HCT116 (cell line): ENCODE measurements around the gene MUC5B. TPM values are rescaled to one million over a fixed set of nuclear protein-coding genes. Genes with fewer than 3 reads are reported as not detected.
"Not testable (repeated sequence)": the region's sequence is repeated elsewhere in the genome, so short reads cannot be mapped to it uniquely, and the experiment has no call there.

Experiments used
- ATAC-seq: fragments of 200-7000 bp; cut with Tn5 transposase; 2 replicates; pipeline ENCODE4 v1.9.1; 2020; ENCODE audit warnings: mild to moderate bottlenecking, moderate library complexity
- BruUV-seq: library from RNA; stranded (reverse); fragments of 400-500 nt; replicated peaks from 2 replicates; lab custom pipeline; 2021; lab: Mats Ljungman, UMichigan
- CTCF ChIA-PET: fragments of 300-600 bp; sonication (Branson Sonifier 250); formaldehyde crosslinking; loops from one replicate; lab custom pipeline; 2021; ENCODE audit warnings: antibody characterized with exemption; lab: Charles Lee
- POLR2A ChIA-PET: fragments of 300-600, 350-600 bp; sonication (Branson Sonifier 250); formaldehyde crosslinking; loops from one replicate; lab custom pipeline; 2021; ENCODE audit warnings: antibody characterized with exemption; lab: Charles Lee
- RAD21 ChIA-PET, 2 experiments: fragments of 300-600 bp; sonication (Branson Sonifier 250); formaldehyde crosslinking; loops; one replicate each; lab custom pipeline; 2023; ENCODE audit warnings: low total read pairs in 2 of 2; ENCODE audit not compliant: uncharacterized antibody in 2 of 2, unreplicated experiment in 2 of 2, low non-redundant PET in 1 of 2; lab: Charles Lee
- DNase-seq: peaks from one replicate; pipeline ENCODE4 v3.0.0-alpha.2; 2010; ENCODE audit warnings: low read depth, low spot score
- H2AFZ ChIP-seq: fragments of 200-600 bp; shearing (Covaris generic), sonication (generic); 2 replicates; pipeline ENCODE4 v1.6.1; 2017; ENCODE audit warnings: low read depth, mixed run types, mixed read lengths, antibody characterized with exemption, low read length; ENCODE audit not compliant: poor library complexity, severe bottlenecking
- H3K27ac ChIP-seq: 2 replicates; pipeline ENCODE4 v1.5.1; 2012; ENCODE audit warnings: low read depth, low read length
- H3K27me3 ChIP-seq: fragments of 200-600 bp; sonication (generic); 2 replicates; pipeline ENCODE4 v1.6.1; 2016; ENCODE audit warnings: mixed run types, low read length, mixed read lengths; ENCODE audit not compliant: insufficient read depth
- H3K36me3 ChIP-seq, 2 experiments: fragments of 200-500 bp in 1 of 2; fragments of 200-600 bp in 1 of 2; sonication (Bioruptor generic) in 1 of 2; sonication (generic) in 1 of 2; 2 replicates each; pipeline versions ENCODE4 v1.5.1 to v1.6.1; 2014 to 2016; ENCODE audit warnings: low read length in 2 of 2, inconsistent platforms in 1 of 2, mixed read lengths in 1 of 2, mixed run types in 1 of 2; ENCODE audit not compliant: insufficient read depth in 2 of 2, control insufficient read depth in 1 of 2
- H3K4me1 ChIP-seq, 2 experiments: fragments of 200-600 bp in 1 of 2; sonication (generic) in 1 of 2; 2 replicates each; pipeline versions ENCODE4 v1.5.1 to v1.6.1; 2012 to 2017; ENCODE audit warnings: low read length in 2 of 2, inconsistent platforms in 1 of 2, mild to moderate bottlenecking in 1 of 2, mixed read lengths in 1 of 2, mixed run types in 1 of 2, moderate library complexity in 1 of 2; ENCODE audit not compliant: insufficient read depth in 2 of 2, control insufficient read depth in 1 of 2
- H3K4me2 ChIP-seq: fragments of 200-600 bp; sonication (generic); 2 replicates; pipeline ENCODE4 v1.6.1; 2017; ENCODE audit warnings: mixed run types, low read length, mixed read lengths
- H3K4me3 ChIP-seq, 2 experiments: fragments of 200-600 bp in 1 of 2; sonication (generic) in 1 of 2; replicated peaks in 1 of 2; 2 replicates each; pipeline ENCODE4 v1.5.1; 2011 to 2016; ENCODE audit warnings: low read length in 2 of 2, control low read depth in 1 of 2, low read depth in 1 of 2, mild to moderate bottlenecking in 1 of 2, mixed read lengths in 1 of 2, mixed run types in 1 of 2
- H3K79me2 ChIP-seq: fragments of 200-600 bp; sonication (generic); 2 replicates; pipeline ENCODE4 v1.6.1; 2017; ENCODE audit warnings: mild to moderate bottlenecking, mixed run types, low read length, moderate library complexity, mixed read lengths; ENCODE audit not compliant: insufficient read depth
- H3K9ac ChIP-seq: fragments of 200-600 bp; sonication (generic); 2 replicates; pipeline ENCODE4 v1.6.1; 2016; ENCODE audit warnings: low read length, mixed read lengths
- H3K9me2 ChIP-seq: fragments of 200-600 bp; sonication (generic), shearing (Covaris generic); 2 replicates; pipeline ENCODE4 v1.6.1; 2017; ENCODE audit warnings: mixed run types, mild to moderate bottlenecking, moderate library complexity; ENCODE audit not compliant: insufficient read depth
- H3K9me3 ChIP-seq, 2 experiments: fragments of 200-500 bp in 1 of 2; fragments of 200-600 bp in 1 of 2; sonication (Bioruptor generic) in 1 of 2; sonication (generic) in 1 of 2; 2 replicates each; pipeline ENCODE4 v1.6.1; 2014 to 2017; ENCODE audit warnings: low read length in 2 of 2, mixed read lengths in 2 of 2, inconsistent platforms in 1 of 2, low read depth in 1 of 2, mild to moderate bottlenecking in 1 of 2, mixed run types in 1 of 2, moderate library complexity in 1 of 2; ENCODE audit not compliant: control insufficient read depth in 1 of 2, insufficient read depth in 1 of 2
- H4K20me1 ChIP-seq: fragments of 200-600 bp; sonication (generic), shearing (Covaris generic); 2 replicates; pipeline ENCODE4 v1.6.1; 2017; ENCODE audit warnings: mixed run types, mild to moderate bottlenecking, moderate library complexity; ENCODE audit not compliant: insufficient read depth
- SRF ChIP-seq: IDR thresholded peaks from 2 replicates; pipeline ENCODE4 v1.6.1; 2012; ENCODE audit warnings: low read depth
- intact Hi-C: fragments of 100-400 bp; cut with micrococcal nuclease; formaldehyde crosslinking; loops from 2 replicates; pipeline ENCODE4 v1.10.0; 2022
- total RNA-seq: library from RNA; stranded (reverse); gene quantifications from one replicate; pipeline ENCODE4 v1.2.1, GENCODE V29; 2021; ENCODE audit not compliant: unreplicated experiment
- TF ChIP-seq, protein P1 (sequence below): IDR thresholded peaks from 2 replicates; pipeline ENCODE4 v1.6.1; 2011; ENCODE audit warnings: mild to moderate bottlenecking, low read length, moderate library complexity; ENCODE audit not compliant: insufficient replicate concordance; ENCODE audit errors: extremely low read depth

MUC5B gene
- total RNA-seq, 1 experiment from 2014 or later: 1.5 TPM

GRCh38 chr11:1265480-1265879 lies 42.6 kb downstream of the MUC5B start:
- H4K20me1 ChIP-seq, intact Hi-C loops, H3K79me2 ChIP-seq, H3K9ac ChIP-seq, DNase-seq, POLR2A ChIA-PET, H3K9me2 ChIP-seq, BruUV-seq, ATAC-seq, CTCF ChIA-PET, H3K4me2 ChIP-seq, H3K36me3 ChIP-seq, H3K27ac ChIP-seq, H3K4me3 ChIP-seq, H2AFZ ChIP-seq, H3K9me3 ChIP-seq, RAD21 ChIA-PET, H3K27me3 ChIP-seq: not testable (repeated sequence)
- H3K4me1 ChIP-seq: peaks cover 10 to 21% of the 10 kb centered on the region in 2 experiments; a peak in 3 of 4 replicates

GRCh38 chr11:1266976-1267375 lies 44.1 kb downstream of the MUC5B start:
- BruUV-seq, H3K36me3 ChIP-seq, ATAC-seq, RAD21 ChIA-PET, H3K79me2 ChIP-seq, H3K27ac ChIP-seq, H3K4me2 ChIP-seq, H2AFZ ChIP-seq, H4K20me1 ChIP-seq, H3K4me3 ChIP-seq, H3K9me3 ChIP-seq, POLR2A ChIA-PET, intact Hi-C loops, H3K27me3 ChIP-seq, DNase-seq, H3K9me2 ChIP-seq, H3K9ac ChIP-seq, CTCF ChIA-PET: not testable (repeated sequence)
- peaks cover 9 to 14% of the 10 kb centered on the region in 2 experiments; a peak in 3 of 4 replicates for H3K4me1 ChIP-seq

DNA sequence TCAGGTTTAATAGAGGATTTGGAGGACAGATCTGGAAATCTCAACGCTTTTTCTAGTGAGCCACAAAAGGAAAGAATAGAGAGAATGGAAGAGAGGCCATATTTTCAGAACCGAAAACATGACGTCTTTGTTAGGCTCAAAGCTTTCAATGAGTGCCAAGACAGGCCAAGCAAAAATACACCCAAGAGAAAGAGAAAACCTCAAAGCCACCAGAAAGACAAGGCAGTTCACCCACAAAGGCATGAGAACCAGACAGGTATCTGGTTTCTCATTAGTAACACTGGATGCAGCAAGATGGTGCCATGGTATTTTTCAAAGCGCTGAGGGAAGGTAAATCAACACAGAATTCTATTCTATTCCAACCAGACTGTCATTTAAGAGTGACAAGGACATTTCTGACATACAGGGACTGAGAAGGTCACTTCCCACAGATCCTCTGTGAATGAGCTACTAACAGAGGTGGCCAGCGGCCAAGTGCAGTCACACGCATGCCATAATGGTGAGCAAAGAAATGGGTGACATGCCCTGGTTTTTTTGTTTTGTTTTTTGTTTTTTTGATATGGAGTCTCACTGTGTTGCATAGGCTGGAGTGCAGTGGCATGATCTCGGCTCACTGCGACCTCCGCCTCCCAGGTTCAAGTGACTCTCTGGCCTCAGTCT lies 44.7 kb downstream of the MUC5B start:
- H2AFZ ChIP-seq: no peak overlapping the region
- ATAC-seq: no peak
- no peak overlapping the region for H3K9ac ChIP-seq
- H3K79me2 ChIP-seq: no peaks in the 10 kb centered on the region
- intact Hi-C loops: no loop called here
- TF ChIP-seq, protein P1, sequence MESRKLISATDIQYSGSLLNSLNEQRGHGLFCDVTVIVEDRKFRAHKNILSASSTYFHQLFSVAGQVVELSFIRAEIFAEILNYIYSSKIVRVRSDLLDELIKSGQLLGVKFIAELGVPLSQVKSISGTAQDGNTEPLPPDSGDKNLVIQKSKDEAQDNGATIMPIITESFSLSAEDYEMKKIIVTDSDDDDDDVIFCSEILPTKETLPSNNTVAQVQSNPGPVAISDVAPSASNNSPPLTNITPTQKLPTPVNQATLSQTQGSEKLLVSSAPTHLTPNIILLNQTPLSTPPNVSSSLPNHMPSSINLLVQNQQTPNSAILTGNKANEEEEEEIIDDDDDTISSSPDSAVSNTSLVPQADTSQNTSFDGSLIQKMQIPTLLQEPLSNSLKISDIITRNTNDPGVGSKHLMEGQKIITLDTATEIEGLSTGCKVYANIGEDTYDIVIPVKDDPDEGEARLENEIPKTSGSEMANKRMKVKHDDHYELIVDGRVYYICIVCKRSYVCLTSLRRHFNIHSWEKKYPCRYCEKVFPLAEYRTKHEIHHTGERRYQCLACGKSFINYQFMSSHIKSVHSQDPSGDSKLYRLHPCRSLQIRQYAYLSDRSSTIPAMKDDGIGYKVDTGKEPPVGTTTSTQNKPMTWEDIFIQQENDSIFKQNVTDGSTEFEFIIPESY: no peak
- TF ChIP-seq SRF: no peak
- TF ChIP-seq, all 23 proteins: peak for 0
- Histone ChIP-seq H3K27me3 (no peaks in the 10 kb centered on the region), H3K9me3 (peaks cover 0 to 3% of the 10 kb centered on the region in 2 experiments; a peak in 1 of 4 replicates), H3K4me3 (no peak overlapping the region), H3K4me1 (peaks cover 8 to 9% of the 10 kb centered on the region in 2 experiments; a peak in 3 of 4 replicates), H3K9me2 (no peaks in the 10 kb centered on the region), H3K4me2 (no peak overlapping the region), H4K20me1 (no peaks in the 10 kb centered on the region), H3K36me3 (no peaks in the 10 kb centered on the region), H3K27ac (no peak overlapping the region)
- ChIA-PET CTCF (no interaction called here), RAD21 (no interaction called here), POLR2A (no interaction called here)
- DNase-seq: no peak
- BruUV-seq: no TSS peak
